GM20000 (cell line): ENCODE results near the gene ANKRD29.

Source experiments
- DNase-seq: peaks from one replicate; pipeline ENCODE4 v3.0.0; 2012; ENCODE audit warnings: low spot score
- CTCF ChIP-seq: IDR thresholded peaks from 2 replicates; pipeline ENCODE4 v1.5.1; 2012; ENCODE audit warnings: mild to moderate bottlenecking, control low read depth; ENCODE audit errors: extremely low read depth, missing control alignments

Gene ANKRD29

GRCh38 chr18:23572570-23572969, 90.1 kb downstream of the ANKRD29 start:
- no peak for DNase-seq
- no peak for TF ChIP-seq CTCF

DNA sequence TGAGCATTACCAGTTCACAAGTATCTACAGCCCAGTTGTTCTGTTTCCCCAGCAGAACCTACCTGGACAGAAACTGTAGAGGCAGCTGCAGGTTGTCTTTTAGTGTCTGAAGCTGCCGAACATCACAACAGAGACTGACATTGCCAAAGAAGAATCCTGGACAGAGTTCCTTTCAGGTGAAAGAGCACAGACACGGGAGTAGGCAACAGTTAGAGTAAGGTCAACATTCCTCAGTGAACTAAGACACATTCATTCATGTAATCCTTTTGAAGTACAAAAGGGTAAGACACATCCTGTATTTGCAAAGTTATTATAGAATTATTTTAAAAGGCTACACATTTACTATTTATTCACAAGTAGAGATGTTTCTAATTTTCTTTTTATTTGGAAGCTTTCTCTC, 90.7 kb downstream of the ANKRD29 start:
- DNase-seq: no peak
- no peak for TF ChIP-seq CTCF

- TF ChIP-seq CTCF: no peak
- DNase-seq: no peak
These were observed 91.7 kb downstream of the ANKRD29 start for GRCh38 chr18:23570912-23571504.

GRCh38 chr18:23569299-23570063, 93.2 kb downstream of the ANKRD29 start:
- no peak for DNase-seq
- TF ChIP-seq CTCF: no peak

DNA sequence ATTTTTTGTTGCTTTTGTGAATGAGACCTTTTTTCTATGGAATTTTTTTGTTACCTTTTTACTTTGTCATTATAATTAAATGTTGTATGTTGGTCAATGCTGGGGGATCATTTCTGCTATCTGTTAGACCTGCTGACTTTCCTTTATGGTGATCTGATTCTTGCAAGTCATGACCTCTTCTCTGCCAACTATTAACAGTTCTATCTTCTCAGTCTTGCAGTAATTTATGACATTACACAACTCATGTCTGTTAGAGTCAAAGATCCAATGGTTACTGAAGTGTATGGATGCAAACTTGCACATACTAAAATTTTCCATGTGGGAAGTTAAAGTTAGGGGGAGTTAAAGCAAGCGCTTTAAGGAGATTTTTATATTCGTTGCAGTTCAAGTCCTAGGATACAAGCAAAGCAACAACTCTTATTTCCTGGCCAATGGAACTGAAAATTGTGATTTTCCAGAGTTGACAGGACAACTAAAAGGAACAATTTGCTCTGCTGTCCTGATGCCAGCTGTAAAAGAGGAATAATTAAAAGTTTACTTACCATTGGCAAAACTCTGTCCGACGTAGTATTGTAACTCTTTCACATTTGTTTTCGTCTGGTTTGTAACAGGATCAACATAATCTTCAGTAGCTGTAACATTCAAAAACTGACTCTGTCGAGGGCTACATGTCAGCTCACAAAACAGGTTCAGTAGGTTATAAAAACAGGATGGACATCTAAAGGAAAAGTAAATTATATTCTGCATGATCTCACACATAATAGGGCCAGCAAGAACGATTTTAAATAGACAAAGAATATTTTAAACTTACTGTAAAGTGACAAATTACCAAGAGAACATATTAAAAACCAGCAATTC, 94.2 kb downstream of the ANKRD29 start:
- DNase-seq: no peak
- no peak for TF ChIP-seq CTCF

GRCh38 chr18:23567671-23568070, 95.0 kb downstream of the ANKRD29 start:
- no peak for TF ChIP-seq CTCF
- DNase-seq: no peak

- DNase-seq: no peak
- no peak for TF ChIP-seq CTCF
These were observed 96.7 kb downstream of the ANKRD29 start for GRCh38 chr18:23565916-23566547.
